H7 (cell line): ENCODE measurements around the gene MSLN. TPM values are rescaled to one million over a fixed set of nuclear protein-coding genes. Genes with fewer than 3 reads are reported as not detected.

Source experiments
- DNase-seq: peaks from one replicate; pipeline ENCODE4 v3.0.0; 2012
- H3K27me3 ChIP-seq: 2 replicates; pipeline ENCODE4 v1.6.0; 2011; ENCODE audit warnings: mild to moderate bottlenecking, low read length; ENCODE audit not compliant: control insufficient read depth, insufficient read depth
- H3K36me3 ChIP-seq: replicated peaks from 2 replicates; pipeline ENCODE4 v1.5.1; 2011; ENCODE audit warnings: low read length; ENCODE audit not compliant: control insufficient read depth, insufficient read depth
- H3K4me3 ChIP-seq: 2 replicates; pipeline ENCODE4 v1.5.1; 2011; ENCODE audit warnings: low read depth, mild to moderate bottlenecking, control low read depth, low read length, moderate library complexity; ENCODE audit not compliant: insufficient read depth
- total RNA-seq: library from RNA; depleted of rRNA; stranded (reverse); fragments of >200 nt; shearing (Covaris generic); gene quantifications from 2 replicates; pipeline ENCODE4 v1.2.3, GENCODE V29; 2014

The MSLN gene
- total RNA-seq, 1 experiment from 2014 or later: not detected

DNA sequence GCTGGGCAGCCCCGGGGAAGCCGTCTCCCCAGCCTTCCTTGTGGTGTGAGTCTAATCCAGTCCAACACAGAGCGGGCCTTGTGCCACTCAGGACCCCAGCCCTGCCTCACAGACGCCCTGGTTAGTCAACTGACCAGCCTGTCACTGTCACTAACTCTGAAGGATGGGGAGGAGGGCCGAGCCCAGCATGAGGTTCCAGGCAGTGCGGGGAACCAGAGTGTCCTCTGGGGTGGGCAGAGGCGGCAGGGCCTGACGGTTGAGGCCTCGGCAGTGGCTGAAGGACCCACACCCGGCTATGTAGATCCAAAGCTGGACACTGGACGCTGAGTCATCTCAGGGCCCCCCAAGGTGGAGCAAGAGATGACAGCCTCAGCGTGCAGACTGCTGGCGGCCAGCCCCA, 19.0 kb downstream of the MSLN start:
- H3K36me3 ChIP-seq: no peaks in the 10 kb centered on the region
- H3K4me3 ChIP-seq: no peak overlapping the region
- no peaks in the 10 kb centered on the region for H3K27me3 ChIP-seq
- DNase-seq: no peak

DNA sequence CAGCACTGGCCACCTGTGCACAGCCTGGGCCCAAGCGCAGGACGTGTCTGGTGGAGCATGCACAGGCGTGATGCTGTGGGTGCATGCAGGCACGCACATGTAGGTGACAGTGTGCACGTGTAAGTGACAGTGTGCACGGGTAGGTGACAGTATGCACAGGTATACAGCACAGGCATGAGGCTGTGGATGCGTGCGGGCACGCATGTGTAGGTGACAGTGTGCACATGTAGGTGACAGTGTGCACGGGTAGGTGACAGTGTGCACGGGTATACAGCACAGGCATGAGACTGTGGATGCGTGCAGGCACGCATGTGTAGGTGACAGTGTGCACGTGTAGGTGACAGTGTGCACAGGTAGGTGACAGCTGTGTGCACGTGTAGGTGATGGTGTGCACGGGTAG, 19.8 kb downstream of the MSLN start:
- H3K36me3 ChIP-seq: no peaks in the 10 kb centered on the region
- no peak for DNase-seq
- no peaks in the 10 kb centered on the region for H3K27me3 ChIP-seq
- no peak overlapping the region for H3K4me3 ChIP-seq

DNA sequence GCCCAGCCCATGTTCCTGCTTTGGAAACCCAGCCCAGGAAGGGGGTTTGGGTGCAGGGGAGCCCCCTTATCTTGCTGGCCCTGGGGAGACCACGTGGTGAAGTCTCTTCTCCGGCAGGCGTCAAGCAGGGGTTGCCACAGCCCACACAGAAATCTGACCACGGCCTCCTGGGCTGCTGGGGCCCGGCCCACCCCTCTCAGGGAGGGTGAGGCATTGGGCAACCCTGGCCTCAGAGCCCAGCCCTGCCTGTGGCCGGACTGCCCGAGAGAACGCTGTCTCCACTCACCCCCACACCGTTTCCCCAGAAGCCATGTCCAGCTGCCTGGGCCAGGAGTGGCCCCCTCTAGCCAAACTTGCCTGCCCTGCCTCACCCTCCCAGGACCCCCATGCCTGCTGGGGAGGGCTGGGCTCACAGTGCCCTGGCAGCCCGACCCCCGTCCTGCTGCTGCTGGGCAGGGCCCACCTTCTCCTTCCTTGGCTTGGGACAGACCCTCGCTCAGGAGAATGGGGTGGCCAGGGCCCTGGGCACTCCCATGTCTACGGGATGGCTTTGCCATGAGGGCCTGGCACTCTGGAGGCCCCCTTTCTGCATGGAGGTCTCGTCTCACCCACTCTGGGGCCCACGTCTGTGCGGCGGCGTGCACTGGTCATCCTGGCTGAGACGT, 20.9 kb downstream of the MSLN start:
- DNase-seq: no peak
- H3K36me3 ChIP-seq: peaks cover 2% of the 10 kb centered on the region; the same call in 1 of the 2 replicates
- no peaks in the 10 kb centered on the region for H3K27me3 ChIP-seq
- no peak overlapping the region for H3K4me3 ChIP-seq

DNA sequence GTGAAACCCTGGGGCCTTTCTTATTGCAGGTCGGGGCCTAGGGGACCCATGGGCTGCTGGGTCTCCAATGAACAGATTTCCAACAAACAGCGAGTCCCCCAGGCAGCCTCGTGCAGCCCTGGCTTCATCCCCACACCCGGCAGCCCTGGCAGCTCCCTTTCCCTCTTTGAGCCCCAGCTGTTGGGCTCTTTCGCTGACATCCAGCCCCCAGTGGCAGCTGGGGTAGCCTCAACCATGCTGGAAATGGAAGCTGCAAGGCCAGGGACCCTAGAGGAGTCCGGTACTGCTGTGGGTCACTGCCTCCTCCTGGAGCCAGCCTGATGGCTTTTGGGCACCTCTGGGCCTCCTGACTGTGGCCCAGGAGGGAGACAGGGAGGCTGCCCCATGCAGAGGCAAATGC, 21.7 kb downstream of the MSLN start:
- Histone ChIP-seq H3K36me3 (peaks cover 3% of the 10 kb centered on the region; the same call in 1 of the 2 replicates), H3K27me3 (no peaks in the 10 kb centered on the region), H3K4me3 (no peak overlapping the region)
- peak; percentile 76 for DNase-seq

DNA sequence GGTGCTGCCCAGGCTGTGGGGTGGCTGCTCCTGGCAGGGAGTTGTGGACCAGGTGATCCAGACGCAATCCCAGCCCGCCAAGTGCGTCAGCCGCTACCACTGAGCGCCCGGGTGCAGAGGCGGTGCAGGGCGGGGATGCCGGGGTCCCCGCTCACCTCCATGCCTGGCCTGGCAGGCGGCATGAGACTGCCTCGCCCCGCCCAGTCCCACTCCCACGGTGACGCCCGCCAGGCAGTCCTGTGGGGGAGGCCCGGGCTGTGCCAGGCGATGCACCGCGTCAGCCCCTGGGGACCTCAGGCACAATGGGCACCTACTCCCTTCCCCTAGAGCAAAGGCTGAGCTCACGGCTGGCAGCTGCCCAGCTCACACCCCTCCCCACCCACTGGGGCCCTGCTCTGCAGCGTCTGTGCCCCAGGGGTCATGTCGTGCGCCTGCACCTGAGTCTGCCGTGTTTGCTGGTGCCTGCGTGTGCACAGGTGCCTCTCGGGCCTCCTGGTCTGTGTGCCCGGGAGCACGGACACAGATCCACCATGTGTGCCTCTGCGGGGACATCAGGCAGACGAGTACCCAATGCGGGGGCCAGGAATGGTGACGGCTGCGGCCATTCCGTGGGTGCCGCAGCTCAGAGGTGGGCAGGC, 22.4 kb downstream of the MSLN start:
- Histone ChIP-seq H3K27me3 (no peaks in the 10 kb centered on the region), H3K4me3 (no peak overlapping the region), H3K36me3 (peaks cover 3% of the 10 kb centered on the region; the same call in 1 of the 2 replicates)
- peak; percentile 76 for DNase-seq

DNA sequence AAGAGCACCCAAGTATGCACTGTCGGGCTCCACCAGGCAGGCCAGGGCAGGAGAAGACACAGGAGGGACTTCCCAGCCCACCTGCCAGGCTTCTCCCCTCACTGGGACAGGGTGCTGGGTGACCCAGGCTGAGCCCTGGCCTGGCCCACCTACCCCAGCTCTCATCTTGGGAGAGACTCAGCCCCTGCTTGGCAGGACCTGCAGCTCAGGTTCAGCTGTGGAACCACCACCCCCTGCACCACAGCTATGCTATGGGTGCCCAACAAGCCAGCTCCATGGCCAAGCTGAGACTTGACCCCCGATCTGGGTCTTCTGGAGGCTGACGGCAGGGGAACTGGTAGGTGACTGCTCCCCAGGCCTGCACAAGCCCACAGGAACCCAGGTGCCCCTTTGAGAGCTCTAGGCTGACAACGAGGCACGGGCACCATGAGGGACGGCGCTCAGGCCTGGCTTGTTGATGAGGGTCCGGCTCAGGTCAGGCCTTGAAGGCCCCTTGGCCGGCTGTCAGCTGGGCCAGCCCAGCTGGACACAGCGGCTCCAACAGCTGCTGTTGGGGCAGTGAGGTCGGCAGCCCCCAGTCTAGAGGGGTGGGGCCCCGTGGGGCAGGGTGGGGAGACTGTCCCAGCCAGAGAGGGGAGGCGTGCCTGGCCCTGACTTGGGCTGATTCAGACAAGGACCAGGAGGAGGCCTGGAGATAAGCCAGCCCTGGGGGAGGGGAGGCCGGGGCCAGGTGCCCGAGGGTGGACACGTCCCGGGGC, 23.0 kb downstream of the MSLN start:
- peaks cover 3% of the 10 kb centered on the region; the same call in 1 of the 2 replicates for H3K36me3 ChIP-seq
- H3K27me3 ChIP-seq: no peaks in the 10 kb centered on the region
- no peak overlapping the region for H3K4me3 ChIP-seq
- DNase-seq: no peak

DNA sequence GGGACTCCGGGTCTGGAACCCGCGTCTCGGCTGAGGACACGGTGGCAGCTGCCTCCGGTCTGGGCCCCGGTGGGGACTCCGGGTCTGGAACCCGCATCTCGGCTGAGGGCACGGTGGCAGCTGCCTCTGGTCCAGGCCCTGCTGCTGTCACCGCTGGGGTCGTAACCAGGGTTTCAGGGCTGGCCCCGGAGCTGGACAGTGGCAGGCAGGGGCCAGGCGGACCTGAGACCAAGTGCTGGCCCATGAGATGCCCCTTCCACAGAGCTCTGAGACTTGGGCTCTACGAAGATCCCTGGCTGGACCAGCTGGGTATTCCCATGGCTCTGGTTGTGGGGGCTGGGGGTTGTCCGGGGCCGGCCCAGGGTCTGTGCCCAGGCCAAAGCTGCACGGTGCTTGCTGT, 23.9 kb downstream of the MSLN start:
- H3K36me3 ChIP-seq: peaks cover 3% of the 10 kb centered on the region; the same call in 1 of the 2 replicates
- no peak overlapping the region for H3K4me3 ChIP-seq

DNA sequence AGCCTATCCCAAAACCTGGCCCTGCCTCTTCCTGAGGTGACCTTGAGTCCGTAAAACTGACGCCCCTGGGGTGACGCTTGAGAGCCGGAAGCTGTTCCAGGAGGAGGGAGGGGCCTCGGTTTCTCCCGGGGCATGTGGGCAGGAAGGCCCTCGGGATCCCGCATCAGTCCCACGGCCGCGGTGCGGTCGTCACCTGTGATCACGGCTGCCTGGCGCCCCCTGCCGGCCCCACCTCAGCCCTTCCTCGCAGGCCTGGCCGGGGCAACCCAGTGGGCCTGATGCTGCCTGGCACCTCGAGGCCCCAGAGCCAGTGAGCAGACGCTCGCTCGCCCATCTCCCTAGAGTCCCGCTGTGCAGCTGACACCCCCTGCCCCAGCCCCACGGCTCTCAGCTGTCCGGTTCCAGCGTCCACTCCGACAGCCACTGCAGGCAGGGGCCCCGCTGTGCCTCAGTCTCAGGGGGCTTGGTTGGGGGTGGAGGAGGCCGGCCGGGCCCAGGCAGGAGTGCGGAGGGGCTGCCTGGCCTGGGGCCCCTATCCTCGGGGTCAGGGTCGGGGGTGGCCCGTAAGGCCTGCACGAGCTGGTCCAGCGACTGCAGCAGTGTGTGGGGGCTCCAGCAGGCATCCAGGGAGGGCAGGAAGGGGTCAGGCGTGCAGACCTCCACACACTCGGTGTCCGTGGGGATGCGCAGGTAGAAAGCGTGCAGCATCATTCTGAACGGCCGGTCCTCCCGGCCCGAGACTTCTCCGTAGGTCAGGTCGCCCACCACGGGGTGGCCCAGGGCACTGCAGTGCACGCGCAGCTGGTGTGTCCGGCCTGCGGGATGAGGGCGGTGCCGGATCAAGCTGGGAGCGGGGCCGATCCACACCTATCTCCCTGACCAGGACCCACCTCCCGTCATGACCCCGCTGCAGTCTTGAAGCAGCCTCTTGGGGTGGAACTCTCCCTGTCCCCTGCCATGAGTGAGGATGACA, 25.3 kb downstream of the MSLN start:
- peak; percentile 97 for DNase-seq
- no peak overlapping the region for H3K4me3 ChIP-seq
- peaks cover 11% of the 10 kb centered on the region for H3K36me3 ChIP-seq
- no peaks in the 10 kb centered on the region for H3K27me3 ChIP-seq

More for the DNA sequence above, 23.9 kb downstream of the MSLN start:
- no peak for DNase-seq
- H3K27me3 ChIP-seq: no peaks in the 10 kb centered on the region

DNA sequence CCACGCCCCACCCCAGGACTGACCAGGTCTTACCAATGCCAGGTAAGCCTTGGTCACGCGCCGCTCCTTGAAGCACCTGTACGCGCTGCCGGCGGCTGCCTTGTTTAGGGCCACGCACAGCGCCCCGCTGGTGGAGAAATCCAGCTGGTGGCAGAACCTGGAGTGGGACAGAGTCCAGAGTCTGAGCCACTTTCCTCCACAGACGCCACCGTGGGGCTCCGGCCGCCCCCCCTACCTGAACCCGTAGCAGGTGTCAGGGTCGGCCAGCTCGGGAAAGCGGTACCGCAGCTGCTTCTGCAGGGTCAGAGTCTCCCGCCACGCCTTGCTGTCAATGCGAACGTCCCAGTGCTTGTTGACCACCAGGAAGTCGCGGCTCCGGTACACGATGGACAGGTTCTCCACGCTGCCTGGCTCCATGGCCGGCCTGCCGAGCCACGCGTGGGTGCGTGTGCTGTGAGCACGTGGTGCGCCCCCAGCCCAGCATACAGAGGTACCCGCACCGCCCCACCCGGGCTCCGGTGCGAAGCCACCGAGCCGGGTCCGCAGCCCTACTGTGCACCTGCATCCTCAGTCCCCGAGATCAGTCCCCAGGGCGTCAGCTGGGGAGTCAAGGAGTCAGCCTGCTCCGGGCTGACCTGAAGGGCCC, 26.9 kb downstream of the MSLN start:
- no peaks in the 10 kb centered on the region for H3K27me3 ChIP-seq
- H3K4me3 ChIP-seq: peak overlapping the region; percentile 77
- DNase-seq: no peak

DNA sequence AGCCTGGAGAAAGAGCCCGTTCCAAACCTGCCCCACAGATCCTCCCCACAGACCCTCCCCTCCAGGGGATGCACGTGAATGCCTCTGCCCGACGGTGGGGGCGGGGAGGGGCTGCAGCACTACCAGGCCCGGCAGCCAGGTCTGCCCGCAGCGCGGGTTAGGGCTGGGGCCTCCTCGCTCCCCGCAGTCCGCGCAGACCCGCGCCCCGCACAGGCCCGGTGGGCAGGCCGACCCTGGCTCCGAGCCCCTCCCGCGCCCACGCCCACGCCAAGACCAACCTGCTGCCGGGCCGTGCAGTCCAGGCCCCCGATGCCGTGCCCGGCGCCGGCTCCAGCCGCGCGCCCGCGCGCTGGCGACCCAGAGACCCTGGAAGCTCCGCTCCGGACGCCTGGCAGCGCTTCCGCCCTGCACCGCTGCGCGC, 27.5 kb downstream of the MSLN start, which contains the start of gene RPUSD1:
TSS of gene RPUSD1 (minus strand) at position 404 of the 421 bp plus-strand sequence. CDS start 644 bp downstream, outside the sequence.
- Histone ChIP-seq H3K36me3 (peaks cover 18% of the 10 kb centered on the region), H3K4me3 (peak within 1 kb of the TSS; percentile 98), H3K27me3 (no peaks in the 10 kb centered on the region)
- no peak for DNase-seq

More for the DNA sequence above, 26.9 kb downstream of the MSLN start:
- peaks cover 18% of the 10 kb centered on the region for H3K36me3 ChIP-seq

DNA sequence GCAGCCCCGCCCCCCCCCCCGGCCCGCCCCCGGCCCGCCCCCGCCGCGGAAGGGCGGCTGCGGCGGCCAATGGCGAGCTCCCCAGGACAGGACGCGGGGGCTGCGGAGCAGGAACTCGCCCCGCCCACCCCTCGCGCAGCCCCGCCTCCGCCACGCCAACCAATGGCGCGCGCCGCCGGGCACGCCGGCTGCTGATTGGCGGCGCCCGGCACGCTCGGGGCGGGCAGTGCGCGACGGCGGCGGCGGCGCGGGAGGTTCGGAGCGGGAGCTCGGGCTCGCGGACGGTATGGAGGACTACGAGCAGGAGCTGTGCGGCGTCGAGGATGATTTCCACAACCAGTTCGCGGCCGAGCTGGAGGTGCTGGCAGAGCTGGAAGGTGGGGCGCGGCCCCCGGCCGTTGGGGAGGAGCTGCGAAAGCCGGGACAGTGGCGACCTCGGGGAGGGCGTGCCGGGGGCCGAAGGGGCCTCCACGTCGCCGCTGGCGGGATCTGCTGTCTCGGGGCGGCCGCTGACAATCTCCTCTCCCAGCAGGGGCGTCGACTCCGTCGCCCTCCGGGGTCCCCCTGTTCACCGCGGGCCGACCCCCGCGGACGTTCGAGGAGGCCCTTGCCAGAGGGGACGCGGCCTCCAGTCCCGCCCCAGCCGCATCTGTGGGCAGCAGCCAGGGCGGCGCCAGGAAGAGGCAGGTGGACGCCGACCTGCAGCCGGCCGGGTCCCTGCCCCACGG, 28.0 kb downstream of the MSLN start, which contains the start of gene CHTF18:
TSS of gene CHTF18 (plus strand) at position 222 of the 728 bp plus-strand sequence. CDS start at position 287, 65 bp downstream.
- peaks cover 18% of the 10 kb centered on the region for H3K36me3 ChIP-seq
- H3K4me3 ChIP-seq: peak within 1 kb of the TSS; percentile 98
- no peaks in the 10 kb centered on the region for H3K27me3 ChIP-seq
- peak; percentile 100 for DNase-seq

DNA sequence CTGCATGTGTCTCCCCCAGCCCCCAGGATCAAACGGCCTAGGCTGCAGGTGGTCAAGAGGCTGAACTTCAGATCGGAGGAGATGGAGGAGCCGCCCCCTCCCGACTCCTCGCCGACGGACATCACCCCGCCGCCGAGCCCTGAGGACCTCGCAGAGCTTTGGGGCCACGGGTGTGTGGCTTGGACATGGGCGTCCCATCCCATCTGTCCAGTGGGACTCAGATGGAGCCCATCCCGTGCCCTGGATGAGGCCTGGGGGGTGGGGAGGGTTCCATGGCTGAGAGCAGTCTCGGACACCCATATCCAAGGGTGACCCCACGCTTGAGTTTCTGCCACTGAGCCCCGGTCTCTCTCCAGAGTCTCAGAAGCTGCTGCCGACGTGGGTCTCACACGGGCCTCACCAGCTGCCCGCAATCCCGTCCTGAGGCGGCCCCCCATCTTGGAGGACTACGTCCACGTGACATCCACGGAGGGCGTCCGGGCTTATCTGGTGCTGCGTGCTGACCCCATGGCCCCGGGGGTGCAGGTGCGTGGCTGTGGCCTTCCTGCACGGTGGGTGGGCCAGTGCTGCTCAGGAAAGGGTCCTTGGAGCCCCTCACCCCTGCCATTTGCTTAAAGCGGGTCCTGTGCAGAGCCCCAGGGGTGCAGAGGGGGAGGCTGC, 28.8 kb downstream of the MSLN start:
- H3K27me3 ChIP-seq: no peaks in the 10 kb centered on the region
- no peak for DNase-seq
- H3K4me3 ChIP-seq: peak overlapping the region; percentile 98
- peaks cover 18% of the 10 kb centered on the region for H3K36me3 ChIP-seq
